HCT116 (cell line): ENCODE results near the gene ABCA6. TPM values are rescaled to one million over a fixed set of nuclear protein-coding genes. Genes with fewer than 3 reads are reported as not detected.

Experiments
- ATAC-seq: fragments of 200-7000 bp; cut with Tn5 transposase; 2 replicates; pipeline ENCODE4 v1.9.1; 2020; ENCODE audit warnings: mild to moderate bottlenecking, moderate library complexity
- BruUV-seq: library from RNA; stranded (reverse); fragments of 400-500 nt; replicated peaks from 2 replicates; lab custom pipeline; 2021; lab: Mats Ljungman, UMichigan
- CTCF ChIA-PET: fragments of 300-600 bp; sonication (Branson Sonifier 250); formaldehyde crosslinking; loops from one replicate; lab custom pipeline; 2021; ENCODE audit warnings: antibody characterized with exemption; lab: Charles Lee
- POLR2A ChIA-PET: fragments of 300-600, 350-600 bp; sonication (Branson Sonifier 250); formaldehyde crosslinking; loops from one replicate; lab custom pipeline; 2021; ENCODE audit warnings: antibody characterized with exemption; lab: Charles Lee
- RAD21 ChIA-PET, 2 experiments: fragments of 300-600 bp; sonication (Branson Sonifier 250); formaldehyde crosslinking; loops; one replicate each; lab custom pipeline; 2023; ENCODE audit warnings: low total read pairs in 2 of 2; ENCODE audit not compliant: uncharacterized antibody in 2 of 2, unreplicated experiment in 2 of 2, low non-redundant PET in 1 of 2; lab: Charles Lee
- DNase-seq: peaks from one replicate; pipeline ENCODE4 v3.0.0-alpha.2; 2010; ENCODE audit warnings: low read depth, low spot score
- H2AFZ ChIP-seq: fragments of 200-600 bp; shearing (Covaris generic), sonication (generic); 2 replicates; pipeline ENCODE4 v1.6.1; 2017; ENCODE audit warnings: low read depth, mixed run types, mixed read lengths, antibody characterized with exemption, low read length; ENCODE audit not compliant: poor library complexity, severe bottlenecking
- H3K27ac ChIP-seq: 2 replicates; pipeline ENCODE4 v1.5.1; 2012; ENCODE audit warnings: low read depth, low read length
- H3K27me3 ChIP-seq: fragments of 200-600 bp; sonication (generic); 2 replicates; pipeline ENCODE4 v1.6.1; 2016; ENCODE audit warnings: mixed run types, low read length, mixed read lengths; ENCODE audit not compliant: insufficient read depth
- H3K36me3 ChIP-seq, 2 experiments: fragments of 200-500 bp in 1 of 2; fragments of 200-600 bp in 1 of 2; sonication (Bioruptor generic) in 1 of 2; sonication (generic) in 1 of 2; 2 replicates each; pipeline versions ENCODE4 v1.5.1 to v1.6.1; 2014 to 2016; ENCODE audit warnings: low read length in 2 of 2, inconsistent platforms in 1 of 2, mixed read lengths in 1 of 2, mixed run types in 1 of 2; ENCODE audit not compliant: insufficient read depth in 2 of 2, control insufficient read depth in 1 of 2
- H3K4me1 ChIP-seq, 2 experiments: fragments of 200-600 bp in 1 of 2; sonication (generic) in 1 of 2; 2 replicates each; pipeline versions ENCODE4 v1.5.1 to v1.6.1; 2012 to 2017; ENCODE audit warnings: low read length in 2 of 2, inconsistent platforms in 1 of 2, mild to moderate bottlenecking in 1 of 2, mixed read lengths in 1 of 2, mixed run types in 1 of 2, moderate library complexity in 1 of 2; ENCODE audit not compliant: insufficient read depth in 2 of 2, control insufficient read depth in 1 of 2
- H3K4me2 ChIP-seq: fragments of 200-600 bp; sonication (generic); 2 replicates; pipeline ENCODE4 v1.6.1; 2017; ENCODE audit warnings: mixed run types, low read length, mixed read lengths
- H3K4me3 ChIP-seq, 2 experiments: fragments of 200-600 bp in 1 of 2; sonication (generic) in 1 of 2; replicated peaks in 1 of 2; 2 replicates each; pipeline ENCODE4 v1.5.1; 2011 to 2016; ENCODE audit warnings: low read length in 2 of 2, control low read depth in 1 of 2, low read depth in 1 of 2, mild to moderate bottlenecking in 1 of 2, mixed read lengths in 1 of 2, mixed run types in 1 of 2
- H3K79me2 ChIP-seq: fragments of 200-600 bp; sonication (generic); 2 replicates; pipeline ENCODE4 v1.6.1; 2017; ENCODE audit warnings: mild to moderate bottlenecking, mixed run types, low read length, moderate library complexity, mixed read lengths; ENCODE audit not compliant: insufficient read depth
- H3K9ac ChIP-seq: fragments of 200-600 bp; sonication (generic); 2 replicates; pipeline ENCODE4 v1.6.1; 2016; ENCODE audit warnings: low read length, mixed read lengths
- H3K9me2 ChIP-seq: fragments of 200-600 bp; sonication (generic), shearing (Covaris generic); 2 replicates; pipeline ENCODE4 v1.6.1; 2017; ENCODE audit warnings: mixed run types, mild to moderate bottlenecking, moderate library complexity; ENCODE audit not compliant: insufficient read depth
- H3K9me3 ChIP-seq, 2 experiments: fragments of 200-500 bp in 1 of 2; fragments of 200-600 bp in 1 of 2; sonication (Bioruptor generic) in 1 of 2; sonication (generic) in 1 of 2; 2 replicates each; pipeline ENCODE4 v1.6.1; 2014 to 2017; ENCODE audit warnings: low read length in 2 of 2, mixed read lengths in 2 of 2, inconsistent platforms in 1 of 2, low read depth in 1 of 2, mild to moderate bottlenecking in 1 of 2, mixed run types in 1 of 2, moderate library complexity in 1 of 2; ENCODE audit not compliant: control insufficient read depth in 1 of 2, insufficient read depth in 1 of 2
- H4K20me1 ChIP-seq: fragments of 200-600 bp; sonication (generic), shearing (Covaris generic); 2 replicates; pipeline ENCODE4 v1.6.1; 2017; ENCODE audit warnings: mixed run types, mild to moderate bottlenecking, moderate library complexity; ENCODE audit not compliant: insufficient read depth
- CBX3 ChIP-seq: IDR thresholded peaks from 2 replicates; pipeline ENCODE4 v1.6.1; 2012; ENCODE audit warnings: low read depth
- CEBPB ChIP-seq: IDR thresholded peaks from 2 replicates; pipeline ENCODE4 v1.6.1; 2012; ENCODE audit warnings: low read depth
- EGR1 ChIP-seq: IDR thresholded peaks from 2 replicates; pipeline ENCODE4 v1.6.1; 2012; ENCODE audit warnings: low read depth
- EZH2phosphoT487 ChIP-seq: fragments of 200-600 bp; IDR thresholded peaks from 2 replicates; pipeline ENCODE4 v1.6.1; 2018; ENCODE audit warnings: antibody characterized with exemption, borderline replicate concordance
- FOSL1 ChIP-seq: IDR thresholded peaks from 2 replicates; pipeline ENCODE4 v1.6.1; 2012; ENCODE audit warnings: low read depth
- POLR2A ChIP-seq: IDR thresholded peaks from 2 replicates; pipeline ENCODE4 v1.7.0; 2011; ENCODE audit warnings: borderline replicate concordance; ENCODE audit not compliant: insufficient read depth, insufficient read length; ENCODE audit errors: extremely low read depth
- POLR2AphosphoS5 ChIP-seq: IDR thresholded peaks from 2 replicates; pipeline ENCODE4 v1.6.1; 2011; ENCODE audit warnings: mild to moderate bottlenecking, low read depth, low read length, moderate library complexity
- RAD21 ChIP-seq: IDR thresholded peaks from 2 replicates; pipeline ENCODE4 v1.6.1; 2012; ENCODE audit warnings: low read depth, mild to moderate bottlenecking
- SP1 ChIP-seq: IDR thresholded peaks from 2 replicates; pipeline ENCODE4 v1.6.1; 2012; ENCODE audit warnings: low read depth
- SRF ChIP-seq: IDR thresholded peaks from 2 replicates; pipeline ENCODE4 v1.6.1; 2012; ENCODE audit warnings: low read depth
- TCF7L2 ChIP-seq: IDR thresholded peaks from 2 replicates; pipeline ENCODE4 v1.7.0; 2011; ENCODE audit warnings: borderline replicate concordance, inconsistent platforms; ENCODE audit not compliant: insufficient read depth, insufficient read length; ENCODE audit errors: extremely low read depth
- YY1 ChIP-seq: IDR thresholded peaks from 2 replicates; pipeline ENCODE4 v1.6.1; 2011; ENCODE audit warnings: low read length, low read depth, moderate library complexity, mild to moderate bottlenecking; ENCODE audit not compliant: insufficient replicate concordance; ENCODE audit errors: extremely low read depth
- ZFX ChIP-seq: fragments of 450-650 bp; IDR thresholded peaks from 2 replicates; pipeline ENCODE4 v1.6.1; 2017
- intact Hi-C: fragments of 100-400 bp; cut with micrococcal nuclease; formaldehyde crosslinking; loops from 2 replicates; pipeline ENCODE4 v1.10.0; 2022
- total RNA-seq: library from RNA; stranded (reverse); gene quantifications from one replicate; pipeline ENCODE4 v1.2.1, GENCODE V29; 2021; ENCODE audit not compliant: unreplicated experiment
- TF ChIP-seq, protein P1 (sequence below): IDR thresholded peaks from 2 replicates; pipeline ENCODE4 v1.6.1; 2012; ENCODE audit warnings: low read depth
- TF ChIP-seq, protein P2 (sequence below), 3 experiments: fragments of 200-600 bp in 1 of 3; sonication (generic) in 1 of 3; IDR thresholded peaks in 2 of 3; conservative IDR thresholded peaks in 1 of 3; 2 replicates each; pipeline ENCODE4 v1.5.1; 2012 to 2017; ENCODE audit warnings: low read depth in 2 of 3, low read length in 2 of 3, antibody characterized with exemption in 1 of 3, borderline replicate concordance in 1 of 3, control low read depth in 1 of 3, mild to moderate bottlenecking in 1 of 3, mixed read lengths in 1 of 3, mixed run types in 1 of 3, moderate library complexity in 1 of 3; ENCODE audit not compliant: insufficient read depth in 1 of 3
- TF ChIP-seq, protein P3 (sequence below): IDR thresholded peaks from 2 replicates; pipeline ENCODE4 v1.6.1; 2012
- TF ChIP-seq, protein P4 (sequence below): IDR thresholded peaks from 2 replicates; pipeline ENCODE4 v1.6.1; 2012

Gene ABCA6
- total RNA-seq, 1 experiment from 2014 or later, result 0.44 TPM

DNA sequence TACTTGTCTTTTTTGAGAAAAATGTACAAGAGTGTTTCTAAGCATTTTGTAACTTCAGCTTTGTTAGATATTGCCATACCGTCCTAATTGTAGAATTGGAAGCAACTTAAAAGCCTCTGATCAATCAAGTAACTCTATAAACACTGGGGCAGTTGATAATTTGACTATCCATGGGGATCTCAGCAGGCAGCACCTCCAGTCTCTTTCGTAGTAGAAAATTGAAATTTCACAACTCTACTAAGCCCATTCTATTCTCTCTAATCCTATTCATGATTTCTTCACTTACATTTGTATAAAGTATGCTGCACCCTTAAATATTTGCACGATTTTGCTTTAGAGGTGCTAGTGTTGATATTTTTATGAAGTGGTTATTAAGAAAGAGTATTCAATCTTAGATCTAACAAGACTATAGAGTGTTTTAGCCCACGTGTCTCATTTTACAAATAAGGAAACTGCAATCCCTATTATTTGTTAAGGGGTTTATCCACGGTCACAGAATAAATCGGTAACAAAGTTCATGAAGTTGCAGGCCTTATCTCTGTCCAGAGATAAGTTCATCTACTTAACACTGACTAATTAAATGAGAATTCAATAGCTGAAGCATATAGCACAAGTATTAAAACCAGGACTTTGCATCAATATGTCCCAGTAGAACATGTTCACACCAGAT lies 10.9 kb downstream of the ABCA6 start:
- no peaks in the 10 kb centered on the region for H3K4me1 ChIP-seq
- H3K36me3 ChIP-seq, result no peaks in the 10 kb centered on the region
- no peak for ATAC-seq
- TF ChIP-seq EGR1 (no peak), YY1 (no peak), CEBPB (no peak), POLR2A (no peak), POLR2AphosphoS5 (no peak), TCF7L2 (no peak), SRF (no peak), CBX3 (no peak), EZH2phosphoT487 (no peak), RAD21 (no peak), SP1 (no peak), ZFX (no peak), FOSL1 (no peak)
- TF ChIP-seq, protein P1, sequence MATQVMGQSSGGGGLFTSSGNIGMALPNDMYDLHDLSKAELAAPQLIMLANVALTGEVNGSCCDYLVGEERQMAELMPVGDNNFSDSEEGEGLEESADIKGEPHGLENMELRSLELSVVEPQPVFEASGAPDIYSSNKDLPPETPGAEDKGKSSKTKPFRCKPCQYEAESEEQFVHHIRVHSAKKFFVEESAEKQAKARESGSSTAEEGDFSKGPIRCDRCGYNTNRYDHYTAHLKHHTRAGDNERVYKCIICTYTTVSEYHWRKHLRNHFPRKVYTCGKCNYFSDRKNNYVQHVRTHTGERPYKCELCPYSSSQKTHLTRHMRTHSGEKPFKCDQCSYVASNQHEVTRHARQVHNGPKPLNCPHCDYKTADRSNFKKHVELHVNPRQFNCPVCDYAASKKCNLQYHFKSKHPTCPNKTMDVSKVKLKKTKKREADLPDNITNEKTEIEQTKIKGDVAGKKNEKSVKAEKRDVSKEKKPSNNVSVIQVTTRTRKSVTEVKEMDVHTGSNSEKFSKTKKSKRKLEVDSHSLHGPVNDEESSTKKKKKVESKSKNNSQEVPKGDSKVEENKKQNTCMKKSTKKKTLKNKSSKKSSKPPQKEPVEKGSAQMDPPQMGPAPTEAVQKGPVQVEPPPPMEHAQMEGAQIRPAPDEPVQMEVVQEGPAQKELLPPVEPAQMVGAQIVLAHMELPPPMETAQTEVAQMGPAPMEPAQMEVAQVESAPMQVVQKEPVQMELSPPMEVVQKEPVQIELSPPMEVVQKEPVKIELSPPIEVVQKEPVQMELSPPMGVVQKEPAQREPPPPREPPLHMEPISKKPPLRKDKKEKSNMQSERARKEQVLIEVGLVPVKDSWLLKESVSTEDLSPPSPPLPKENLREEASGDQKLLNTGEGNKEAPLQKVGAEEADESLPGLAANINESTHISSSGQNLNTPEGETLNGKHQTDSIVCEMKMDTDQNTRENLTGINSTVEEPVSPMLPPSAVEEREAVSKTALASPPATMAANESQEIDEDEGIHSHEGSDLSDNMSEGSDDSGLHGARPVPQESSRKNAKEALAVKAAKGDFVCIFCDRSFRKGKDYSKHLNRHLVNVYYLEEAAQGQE, result no peak
- TF ChIP-seq, protein P2, sequence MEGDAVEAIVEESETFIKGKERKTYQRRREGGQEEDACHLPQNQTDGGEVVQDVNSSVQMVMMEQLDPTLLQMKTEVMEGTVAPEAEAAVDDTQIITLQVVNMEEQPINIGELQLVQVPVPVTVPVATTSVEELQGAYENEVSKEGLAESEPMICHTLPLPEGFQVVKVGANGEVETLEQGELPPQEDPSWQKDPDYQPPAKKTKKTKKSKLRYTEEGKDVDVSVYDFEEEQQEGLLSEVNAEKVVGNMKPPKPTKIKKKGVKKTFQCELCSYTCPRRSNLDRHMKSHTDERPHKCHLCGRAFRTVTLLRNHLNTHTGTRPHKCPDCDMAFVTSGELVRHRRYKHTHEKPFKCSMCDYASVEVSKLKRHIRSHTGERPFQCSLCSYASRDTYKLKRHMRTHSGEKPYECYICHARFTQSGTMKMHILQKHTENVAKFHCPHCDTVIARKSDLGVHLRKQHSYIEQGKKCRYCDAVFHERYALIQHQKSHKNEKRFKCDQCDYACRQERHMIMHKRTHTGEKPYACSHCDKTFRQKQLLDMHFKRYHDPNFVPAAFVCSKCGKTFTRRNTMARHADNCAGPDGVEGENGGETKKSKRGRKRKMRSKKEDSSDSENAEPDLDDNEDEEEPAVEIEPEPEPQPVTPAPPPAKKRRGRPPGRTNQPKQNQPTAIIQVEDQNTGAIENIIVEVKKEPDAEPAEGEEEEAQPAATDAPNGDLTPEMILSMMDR (IDR thresholded peaks at IDR 0.05 in 2 of 3, conservative IDR thresholded peaks at IDR 0.05 in 1 of 3; ENCODE audit: borderline replicate concordance in 1 of 3, insufficient read depth in 1 of 3, low read depth in 2 of 3, low read length in 2 of 3), result no peak
- TF ChIP-seq, protein P3, sequence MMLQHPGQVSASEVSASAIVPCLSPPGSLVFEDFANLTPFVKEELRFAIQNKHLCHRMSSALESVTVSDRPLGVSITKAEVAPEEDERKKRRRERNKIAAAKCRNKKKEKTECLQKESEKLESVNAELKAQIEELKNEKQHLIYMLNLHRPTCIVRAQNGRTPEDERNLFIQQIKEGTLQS, result no peak
- TF ChIP-seq, protein P4, sequence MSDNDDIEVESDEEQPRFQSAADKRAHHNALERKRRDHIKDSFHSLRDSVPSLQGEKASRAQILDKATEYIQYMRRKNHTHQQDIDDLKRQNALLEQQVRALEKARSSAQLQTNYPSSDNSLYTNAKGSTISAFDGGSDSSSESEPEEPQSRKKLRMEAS, result no peak
- TF ChIP-seq, all 23 proteins: peak for 0
- DNase-seq, result no peak
- CTCF ChIA-PET, result no interaction called here
- no TSS peak for BruUV-seq
- intact Hi-C loops, result no loop called here
- no peaks in the 10 kb centered on the region for H3K9me2 ChIP-seq
- no peaks in the 10 kb centered on the region for H3K9me3 ChIP-seq
- RAD21 ChIA-PET, result no interaction called here
- POLR2A ChIA-PET, result no interaction called here
- H2AFZ ChIP-seq, result no peak overlapping the region
- H3K79me2 ChIP-seq, result no peaks in the 10 kb centered on the region
- H4K20me1 ChIP-seq, result no peaks in the 10 kb centered on the region
- H3K4me3 ChIP-seq, result no peak overlapping the region
- no peak overlapping the region for H3K9ac ChIP-seq
- no peak overlapping the region for H3K27ac ChIP-seq
- no peak overlapping the region for H3K4me2 ChIP-seq
- H3K27me3 ChIP-seq, result no peaks in the 10 kb centered on the region
